Measurements from ENCODE around the gene OR11H1.
"Not testable (repeated sequence)": the region's sequence is repeated elsewhere in the genome, so short reads cannot be mapped to it uniquely, and the experiment has no call there.

Gene OR11H1

GRCh38 chr22:15527892-15528291, at the start of gene OR11H1:
TSS of gene OR11H1 (plus strand) at chr22:15528192. CDS start at chr22:15528192, 0 bp downstream.
- not testable (repeated sequence) for H3K36me3 ChIP-seq (ENCODE audit: insufficient read depth, insufficient read length, low read length); H3K4me3 ChIP-seq (ENCODE audit: insufficient read length, low read depth); H3K9ac ChIP-seq (ENCODE audit: insufficient read length, low read depth); H3K9me3 ChIP-seq (ENCODE audit: insufficient read depth, low read length); H3K27me3 ChIP-seq (ENCODE audit: insufficient read depth, insufficient read length); H3K4me1 ChIP-seq (ENCODE audit: insufficient read depth, insufficient read length); DNase-seq (ENCODE audit: low read depth, low spot score)

GRCh38 chr22:15509967-15510366, 18.0 kb upstream of the OR11H1 start:
- H3K9ac ChIP-seq (ENCODE audit: insufficient read length, low read depth); H3K9me3 ChIP-seq (ENCODE audit: insufficient read depth, low read length); H3K4me3 ChIP-seq (ENCODE audit: insufficient read length, low read depth); H3K4me1 ChIP-seq (ENCODE audit: insufficient read depth, insufficient read length); H3K27me3 ChIP-seq (ENCODE audit: insufficient read depth, insufficient read length); DNase-seq (ENCODE audit: low read depth, low spot score); H3K36me3 ChIP-seq (ENCODE audit: insufficient read depth, insufficient read length, low read length): not testable (repeated sequence)

- H3K4me3 ChIP-seq (ENCODE audit: insufficient read length, low read depth); H3K36me3 ChIP-seq (ENCODE audit: insufficient read depth, insufficient read length, low read length); H3K9ac ChIP-seq (ENCODE audit: insufficient read length, low read depth); DNase-seq (ENCODE audit: low read depth, low spot score); H3K9me3 ChIP-seq (ENCODE audit: insufficient read depth, low read length); H3K4me1 ChIP-seq (ENCODE audit: insufficient read depth, insufficient read length); H3K27me3 ChIP-seq (ENCODE audit: insufficient read depth, insufficient read length): not testable (repeated sequence)
These were observed 12.1 kb upstream of the OR11H1 start for GRCh38 chr22:15515896-15516295.

GRCh38 chr22:15553767-15554166, 25.8 kb downstream of the OR11H1 start:
- H3K9me3 ChIP-seq (ENCODE audit: insufficient read depth, low read length); H3K9ac ChIP-seq (ENCODE audit: insufficient read length, low read depth); H3K27me3 ChIP-seq (ENCODE audit: insufficient read depth, insufficient read length); H3K4me1 ChIP-seq (ENCODE audit: insufficient read depth, insufficient read length); H3K36me3 ChIP-seq (ENCODE audit: insufficient read depth, insufficient read length, low read length); H3K4me3 ChIP-seq (ENCODE audit: insufficient read length, low read depth); DNase-seq (ENCODE audit: low read depth, low spot score): not testable (repeated sequence)

- not testable (repeated sequence) for DNase-seq (ENCODE audit: low read depth, low spot score); H3K27me3 ChIP-seq (ENCODE audit: insufficient read depth, insufficient read length); H3K9me3 ChIP-seq (ENCODE audit: insufficient read depth, low read length); H3K4me1 ChIP-seq (ENCODE audit: insufficient read depth, insufficient read length); H3K9ac ChIP-seq (ENCODE audit: insufficient read length, low read depth); H3K4me3 ChIP-seq (ENCODE audit: insufficient read length, low read depth); H3K36me3 ChIP-seq (ENCODE audit: insufficient read depth, insufficient read length, low read length)
These were observed 35.5 kb downstream of the OR11H1 start for GRCh38 chr22:15563461-15563860.

GRCh38 chr22:15565063-15565462, 37.1 kb downstream of the OR11H1 start:
- not testable (repeated sequence) for H3K27me3 ChIP-seq (ENCODE audit: insufficient read depth, insufficient read length); H3K36me3 ChIP-seq (ENCODE audit: insufficient read depth, insufficient read length, low read length); H3K9me3 ChIP-seq (ENCODE audit: insufficient read depth, low read length); H3K4me3 ChIP-seq (ENCODE audit: insufficient read length, low read depth); H3K4me1 ChIP-seq (ENCODE audit: insufficient read depth, insufficient read length); DNase-seq (ENCODE audit: low read depth, low spot score); H3K9ac ChIP-seq (ENCODE audit: insufficient read length, low read depth)
